Activated naive CD4-positive, alpha-beta T cell treated with anti-CD3 and anti-CD28 coated beads, Interleukin-2, amount 50 U/mL, for 24 hours (primary cell): Measurements from ENCODE around the gene CERS4.

Experiments used
- H3K27ac Mint-ChIP-seq: one replicate; pipeline ENCODE4 v1.8.0; 2021; ENCODE audit warnings: mild to moderate bottlenecking, mixed read lengths
- H3K27me3 Mint-ChIP-seq: one replicate; pipeline ENCODE4 v1.8.0; 2021; ENCODE audit warnings: mixed read lengths
- H3K36me3 Mint-ChIP-seq: one replicate; pipeline ENCODE4 v1.8.0; 2021; ENCODE audit warnings: mixed read lengths
- H3K4me1 Mint-ChIP-seq: one replicate; pipeline ENCODE4 v1.8.0; 2021; ENCODE audit warnings: mixed read lengths
- H3K4me3 Mint-ChIP-seq: one replicate; pipeline ENCODE4 v1.8.0; 2021; ENCODE audit warnings: mild to moderate bottlenecking, mixed read lengths
- H3K9me3 Mint-ChIP-seq: one replicate; pipeline ENCODE4 v1.8.0; 2021; ENCODE audit warnings: mixed read lengths

The CERS4 gene

GRCh38 chr19:8311461-8312260, 102.5 kb downstream of the CERS4 start:
- Mint-ChIP-seq H3K27ac (no peak overlapping the region), H3K4me3 (no peak overlapping the region), H3K9me3 (no peaks in the 10 kb centered on the region), H3K36me3 (peaks cover 8% of the 10 kb centered on the region), H3K27me3 (no peaks in the 10 kb centered on the region), H3K4me1 (peaks cover 25% of the 10 kb centered on the region)
